ENCODE measurements around the gene CCDC146. TPM values are rescaled to one million over a fixed set of nuclear protein-coding genes. Genes with fewer than 3 reads are reported as not detected.

The CCDC146 gene
- total and polyA plus RNA-seq, 2 of the 8 experiments (the other 6 are each of a cell fraction or from before 2014, with no cell fraction given) = 0.88 to 2.4 TPM

DNA sequence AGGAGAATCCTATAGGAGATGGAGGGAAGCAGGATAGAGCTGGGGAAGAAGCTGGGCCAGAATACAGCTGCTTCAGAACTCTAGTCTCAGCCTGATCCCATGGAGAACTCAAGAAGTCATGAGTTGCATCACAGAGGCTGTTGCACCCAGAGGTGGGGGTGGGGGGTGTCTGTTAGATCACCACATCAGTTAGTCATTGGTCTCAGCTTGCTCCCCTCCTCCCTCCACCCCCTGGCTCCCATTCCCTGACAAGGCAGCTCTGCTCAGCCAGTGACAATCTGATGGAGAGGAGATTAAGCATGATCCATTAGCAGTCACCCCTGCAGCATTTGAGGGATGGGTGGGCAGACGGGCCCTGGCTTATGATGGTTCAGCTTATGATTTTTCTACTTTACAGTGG lies 135.6 kb downstream of the CCDC146 start:
- FAIRE-seq = no peak
- WGBS, 2 experiments (ENCODE audit: extremely low coverage in 1 of 2, insufficient coverage in 1 of 2, insufficient read length in 1 of 2, insufficient replicate concordance in 2 of 2, low coverage in 1 of 2, low lambda C conversion rate in 2 of 2, missing lambda C conversion rate in 1 of 2) = 86% methylated on average over 1 of the region's 1 CpG; no CpG with 5 or more reads in 1 of the 2 experiments
- H3K4me3 ChIP-seq (ENCODE audit: extremely low read depth in 1 of 4, insufficient read depth in 2 of 4, low read depth in 3 of 4, low read length in 4 of 4) = no peak overlapping the region

More for the DNA sequence above, 135.6 kb downstream of the CCDC146 start:
- H3K18ac ChIP-seq (ENCODE audit: extremely low read depth, low read length) = no peak overlapping the region
- CTCF ChIA-PET (ENCODE audit: partially characterized antibody) = interaction anchor here (1.2 to 3.1 kb wide), 4 partner anchors 11 to 75 kb away, joined by 3 to 23 read pairs (median 6); no protein-coding TSS in a partner anchor
- H2AFZ ChIP-seq (ENCODE audit: low read length) = no peak overlapping the region
- no peaks in the 10 kb centered on the region for H4K20me1 ChIP-seq (replicated peaks in 1 of 2; ENCODE audit: control insufficient read depth in 1 of 2, insufficient read depth in 2 of 2, low read length in 2 of 2)
- H3K23ac ChIP-seq (ENCODE audit: insufficient read length) = no peak overlapping the region
- no peak overlapping the region for H2BK12ac ChIP-seq (ENCODE audit: low read depth, low read length)
- H2BK5ac ChIP-seq (ENCODE audit: low read depth, low read length) = no peak overlapping the region
- no peak overlapping the region for H3K27ac ChIP-seq (ENCODE audit: low read depth, low read length)
- no peaks in the 10 kb centered on the region; the same call in 1 of the 2 replicates for H3K23me2 ChIP-seq (ENCODE audit: low read depth, low read length)
- TF ChIP-seq TAF1 (IDR thresholded peaks at IDR 0.05; ENCODE audit: low read depth, low read length) = no peak
- no peak for TF ChIP-seq TEAD4 (IDR thresholded peaks at IDR 0.05; ENCODE audit: low read depth, low read length)
- TF ChIP-seq RBBP5 (IDR thresholded peaks at IDR 0.05; ENCODE audit: borderline replicate concordance, low read depth, low read length) = no peak
- TF ChIP-seq JUN (IDR thresholded peaks at IDR 0.05; ENCODE audit: low read depth, low read length) = no peak
- no peak overlapping the region for H4K91ac ChIP-seq (replicated peaks; ENCODE audit: insufficient read length, low read length)
- H2BK15ac ChIP-seq (ENCODE audit: low read length) = no peak overlapping the region
- no peak overlapping the region for H2AK5ac ChIP-seq (ENCODE audit: low read depth, low read length)
- no peaks in the 10 kb centered on the region for H3K36me3 ChIP-seq (ENCODE audit: control insufficient read depth in 2 of 4, insufficient read depth in 4 of 4, low read length in 3 of 4)
- no peak overlapping the region for H4K8ac ChIP-seq (ENCODE audit: extremely low read depth, insufficient read depth, low read length)
- H3K4ac ChIP-seq (replicated peaks; ENCODE audit: insufficient read length, low read depth, low read length) = no peak overlapping the region
- no peaks in the 10 kb centered on the region for H3K9me3 ChIP-seq (ENCODE audit: insufficient read depth in 2 of 2, low read depth in 1 of 2, low read length in 1 of 2)
- H3K27me3 ChIP-seq (replicated peaks in 1 of 4; ENCODE audit: control insufficient read depth in 3 of 4, extremely low read depth in 1 of 4, insufficient read depth in 3 of 4, low read length in 3 of 4) = no peaks in the 10 kb centered on the region
- H2BK20ac ChIP-seq (ENCODE audit: low read length) = no peak overlapping the region
- H4K5ac ChIP-seq (ENCODE audit: insufficient read length, low read depth, low read length) = no peak overlapping the region
- DNase-seq (ENCODE audit: low read depth in 1 of 2, low spot score in 2 of 2) = no peak
- POLR2A ChIA-PET (ENCODE audit: partially characterized antibody) = interaction anchor here (1.3 kb wide), 1 partner anchor 12 kb away, joined by 3 read pairs; no protein-coding TSS in a partner anchor
- no peaks in the 10 kb centered on the region for H3K4me1 ChIP-seq (replicated peaks in 1 of 4; ENCODE audit: control insufficient read depth in 3 of 4, insufficient read depth in 4 of 4, low read length in 3 of 4)
- H3K79me2 ChIP-seq (ENCODE audit: control insufficient read depth in 1 of 2, insufficient read depth in 2 of 2, low read length in 2 of 2) = no peaks in the 10 kb centered on the region
- no peak overlapping the region for H3K56ac ChIP-seq (replicated peaks; ENCODE audit: insufficient read length, low read depth, low read length)
- no peak overlapping the region for H3K9ac ChIP-seq (replicated peaks in 1 of 4; ENCODE audit: extremely low read depth in 1 of 4, low read depth in 3 of 4, low read length in 3 of 4)
- H3K79me1 ChIP-seq (ENCODE audit: low read depth, low read length) = no peaks in the 10 kb centered on the region
- H3K14ac ChIP-seq (ENCODE audit: insufficient read length) = no peak overlapping the region
- H2BK120ac ChIP-seq (replicated peaks; ENCODE audit: low read depth, low read length) = no peak overlapping the region
- no peak overlapping the region for H3K4me2 ChIP-seq (ENCODE audit: insufficient read depth in 1 of 2, low read depth in 2 of 2, low read length in 2 of 2)

All from H1 (cell line).